ENCODE measurements around the gene ISYNA1.

DNA sequence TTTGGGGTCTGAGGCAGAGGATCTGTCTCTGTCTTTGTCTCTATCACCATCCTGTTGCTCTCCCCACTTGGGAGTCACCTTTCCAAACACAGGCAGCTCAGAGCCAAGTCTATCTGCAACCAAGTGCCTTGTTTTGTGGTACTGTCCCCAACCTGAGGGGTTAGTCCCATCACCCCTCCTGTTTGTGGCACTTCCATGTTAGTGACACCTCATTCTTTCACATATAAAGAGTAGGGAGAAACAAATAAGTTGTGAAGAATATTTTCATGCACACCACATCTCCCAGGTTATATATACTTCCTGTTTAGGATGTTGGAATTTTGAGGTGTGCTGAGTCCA is 48.2 kb downstream of the ISYNA1 start:
- TF ChIP-seq POLR2A (IDR thresholded peaks at IDR 0.05) (no peak), CTCF (IDR thresholded peaks at IDR 0.05) (no peak), POLR2AphosphoS5 (IDR thresholded peaks at IDR 0.05) (no peak), EP300 (IDR thresholded peaks at IDR 0.05) (no peak)
